Activated CD4-positive, alpha-beta T cell treated with anti-CD3 and anti-CD28 coated beads, Interleukin-2, amount 10 ng/mL, durations not matched to agents 7 days and 5 days (primary cell): ENCODE data around the gene DTD1. TPM values are rescaled to one million over a fixed set of nuclear protein-coding genes. Genes with fewer than 3 reads are reported as not detected.

Experiments used
- CTCF ChIA-PET: fragments of 350-600 bp; sonication (Branson Sonifier 250); formaldehyde crosslinking; loops from one replicate; lab custom pipeline; 2021; ENCODE audit warnings: antibody characterized with exemption; lab: Charles Lee
- POLR2A ChIA-PET: fragments of 350-600 bp; sonication (Branson Sonifier 250); formaldehyde crosslinking; loops from one replicate; lab custom pipeline; 2021; ENCODE audit warnings: antibody characterized with exemption; lab: Charles Lee
- DNase-seq: peaks from one replicate; pipeline ENCODE4 v3.0.0-alpha.2; 2020
- H3K27ac Mint-ChIP-seq: one replicate; pipeline ENCODE4 v1.8.0; 2021; ENCODE audit warnings: mild to moderate bottlenecking, moderate library complexity, mixed read lengths
- H3K27me3 Mint-ChIP-seq: one replicate; pipeline ENCODE4 v1.8.0; 2021; ENCODE audit warnings: mixed read lengths
- H3K36me3 Mint-ChIP-seq: one replicate; pipeline ENCODE4 v1.8.0; 2021; ENCODE audit warnings: low read depth, mixed read lengths
- H3K4me1 Mint-ChIP-seq: one replicate; pipeline ENCODE4 v1.8.0; 2021; ENCODE audit warnings: mixed read lengths
- H3K4me3 Mint-ChIP-seq: one replicate; pipeline ENCODE4 v1.8.0; 2021; ENCODE audit warnings: mild to moderate bottlenecking, moderate library complexity, mixed read lengths
- H3K9me3 Mint-ChIP-seq: one replicate; pipeline ENCODE4 v1.8.0; 2021; ENCODE audit warnings: mixed read lengths
- total RNA-seq, 2 experiments: library from RNA; stranded (reverse); gene quantifications; one replicate each; pipeline ENCODE4 v1.2.3, GENCODE V29; 2021

The DTD1 gene
- total RNA-seq = 10 to 100 TPM; 17.7 to 19.4 TPM

GRCh38 chr20:18587665-18588573 lies at the start of gene DTD1:
Gene DTD1 (plus strand): TSS chr20:18588054. CDS start chr20:18588073, 19 bp downstream.
- CTCF ChIA-PET = interaction anchor here (1.0 kb wide), 1 partner anchor 12 kb away, joined by 3 read pairs; no protein-coding TSS in a partner anchor
- DNase-seq = peak; percentile 80

GRCh38 chr20:18541741-18542140 lies 46.1 kb upstream of the DTD1 start:
- Mint-ChIP-seq H3K4me1 (no peaks in the 10 kb centered on the region), H3K27ac (no peak overlapping the region), H3K9me3 (no peaks in the 10 kb centered on the region), H3K4me3 (no peak overlapping the region), H3K36me3 (peaks cover 45% of the 10 kb centered on the region), H3K27me3 (no peaks in the 10 kb centered on the region)
- DNase-seq = no peak
- ChIA-PET POLR2A (no interaction called here), CTCF (interaction anchor here (1.2 kb wide), 1 partner anchor 38 kb away, joined by 3 read pairs; no protein-coding TSS in a partner anchor)

More at GRCh38 chr20:18587665-18588573, at the start of gene DTD1:
- H3K4me1 Mint-ChIP-seq = peaks cover 26% of the 10 kb centered on the region
- H3K27me3 Mint-ChIP-seq = peaks cover 6% of the 10 kb centered on the region
- peak within 1 kb of the TSS; percentile 90 for H3K27ac Mint-ChIP-seq
- no peaks in the 10 kb centered on the region for H3K9me3 Mint-ChIP-seq
- peaks cover 2% of the 10 kb centered on the region for H3K36me3 Mint-ChIP-seq
- POLR2A ChIA-PET = no interaction called here
- peak within 1 kb of the TSS; percentile 93 for H3K4me3 Mint-ChIP-seq

GRCh38 chr20:18543216-18543615 lies 44.6 kb upstream of the DTD1 start:
- H3K4me3 Mint-ChIP-seq = no peak overlapping the region
- no peaks in the 10 kb centered on the region for H3K9me3 Mint-ChIP-seq
- no peaks in the 10 kb centered on the region for H3K27me3 Mint-ChIP-seq
- no peak overlapping the region for H3K27ac Mint-ChIP-seq
- H3K4me1 Mint-ChIP-seq = no peaks in the 10 kb centered on the region
- ChIA-PET CTCF (no interaction called here), POLR2A (no interaction called here)
- peaks cover 44% of the 10 kb centered on the region for H3K36me3 Mint-ChIP-seq
- DNase-seq = no peak

- no peaks in the 10 kb centered on the region for H3K9me3 Mint-ChIP-seq
- H3K4me3 Mint-ChIP-seq = no peak overlapping the region
- H3K4me1 Mint-ChIP-seq = no peaks in the 10 kb centered on the region
- CTCF ChIA-PET = no interaction called here
- H3K36me3 Mint-ChIP-seq = peaks cover 48% of the 10 kb centered on the region
- no peak for DNase-seq
- H3K27ac Mint-ChIP-seq = no peak overlapping the region
- H3K27me3 Mint-ChIP-seq = no peaks in the 10 kb centered on the region
- POLR2A ChIA-PET = no interaction called here
Measured at GRCh38 chr20:18543932-18544331, 43.9 kb upstream of the DTD1 start.

GRCh38 chr20:18545566-18545965 lies 42.3 kb upstream of the DTD1 start:
- CTCF ChIA-PET = no interaction called here
- H3K27ac Mint-ChIP-seq = no peak overlapping the region
- no peaks in the 10 kb centered on the region for H3K27me3 Mint-ChIP-seq
- DNase-seq = no peak
- H3K9me3 Mint-ChIP-seq = no peaks in the 10 kb centered on the region
- POLR2A ChIA-PET = no interaction called here
- H3K4me3 Mint-ChIP-seq = no peak overlapping the region
- H3K36me3 Mint-ChIP-seq = peaks cover 44% of the 10 kb centered on the region
- H3K4me1 Mint-ChIP-seq = no peaks in the 10 kb centered on the region

- Mint-ChIP-seq H3K4me1 (no peaks in the 10 kb centered on the region), H3K27me3 (no peaks in the 10 kb centered on the region), H3K27ac (no peak overlapping the region), H3K4me3 (no peak overlapping the region), H3K36me3 (peaks cover 43% of the 10 kb centered on the region), H3K9me3 (no peaks in the 10 kb centered on the region)
- CTCF ChIA-PET = no interaction called here
- POLR2A ChIA-PET = no interaction called here
- no peak for DNase-seq
Measured at GRCh38 chr20:18548465-18548864, 39.4 kb upstream of the DTD1 start.

GRCh38 chr20:18553746-18554145 lies 34.1 kb upstream of the DTD1 start:
- H3K4me3 Mint-ChIP-seq = no peak overlapping the region
- no peak overlapping the region for H3K27ac Mint-ChIP-seq
- H3K4me1 Mint-ChIP-seq = no peaks in the 10 kb centered on the region
- peaks cover 46% of the 10 kb centered on the region for H3K36me3 Mint-ChIP-seq
- DNase-seq = no peak
- ChIA-PET CTCF (interaction anchor here (0.6 kb wide), 1 partner anchor 13 kb away, joined by 3 read pairs; no protein-coding TSS in a partner anchor), POLR2A (no interaction called here)
- H3K27me3 Mint-ChIP-seq = no peaks in the 10 kb centered on the region
- H3K9me3 Mint-ChIP-seq = no peaks in the 10 kb centered on the region

- H3K4me3 Mint-ChIP-seq = peak within 1 kb of the TSS; percentile 97
- H3K36me3 Mint-ChIP-seq = peaks cover 36% of the 10 kb centered on the region
- H3K27me3 Mint-ChIP-seq = no peaks in the 10 kb centered on the region
- CTCF ChIA-PET = no interaction called here
- peaks cover 19% of the 10 kb centered on the region for H3K4me1 Mint-ChIP-seq
- H3K27ac Mint-ChIP-seq = peak within 1 kb of the TSS; percentile 98
- H3K9me3 Mint-ChIP-seq = no peaks in the 10 kb centered on the region
- DNase-seq = peak; percentile 96
- POLR2A ChIA-PET = no interaction called here
Measured at GRCh38 chr20:18566892-18567738, 20.7 kb upstream of the DTD1 start, which contains the start of gene SMIM26. Gene SMIM26 (plus strand): TSS chr20:18567432. CDS start chr20:18567479, 47 bp downstream.

GRCh38 chr20:18567739-18568091 lies 20.1 kb upstream of the DTD1 start:
- no peak for DNase-seq
- Mint-ChIP-seq H3K4me1 (peaks cover 19% of the 10 kb centered on the region), H3K4me3 (peak overlapping the region; percentile 97), H3K36me3 (peaks cover 33% of the 10 kb centered on the region), H3K9me3 (no peaks in the 10 kb centered on the region), H3K27ac (peak overlapping the region; percentile 98), H3K27me3 (no peaks in the 10 kb centered on the region)
- ChIA-PET CTCF (no interaction called here), POLR2A (no interaction called here)

GRCh38 chr20:18571009-18571408 lies 16.8 kb upstream of the DTD1 start:
- CTCF ChIA-PET = no interaction called here
- DNase-seq = no peak
- peaks cover 30% of the 10 kb centered on the region for H3K36me3 Mint-ChIP-seq
- POLR2A ChIA-PET = no interaction called here
- H3K4me1 Mint-ChIP-seq = peaks cover 19% of the 10 kb centered on the region
- H3K9me3 Mint-ChIP-seq = no peaks in the 10 kb centered on the region
- no peaks in the 10 kb centered on the region for H3K27me3 Mint-ChIP-seq
- H3K27ac Mint-ChIP-seq = no peak overlapping the region
- no peak overlapping the region for H3K4me3 Mint-ChIP-seq

GRCh38 chr20:18571578-18571977 lies 16.3 kb upstream of the DTD1 start:
- Mint-ChIP-seq H3K27ac (no peak overlapping the region), H3K4me3 (no peak overlapping the region), H3K4me1 (peaks cover 15% of the 10 kb centered on the region), H3K36me3 (peaks cover 29% of the 10 kb centered on the region), H3K27me3 (no peaks in the 10 kb centered on the region), H3K9me3 (no peaks in the 10 kb centered on the region)
- no peak for DNase-seq
- CTCF ChIA-PET = no interaction called here
- POLR2A ChIA-PET = no interaction called here

- Mint-ChIP-seq H3K4me3 (no peak overlapping the region), H3K9me3 (no peaks in the 10 kb centered on the region), H3K36me3 (no peaks in the 10 kb centered on the region), H3K4me1 (peaks cover 7% of the 10 kb centered on the region), H3K27ac (no peak overlapping the region), H3K27me3 (no peaks in the 10 kb centered on the region)
- POLR2A ChIA-PET = no interaction called here
- no peak for DNase-seq
- CTCF ChIA-PET = no interaction called here
Measured at GRCh38 chr20:18577942-18578341, 9.9 kb upstream of the DTD1 start.

- no peaks in the 10 kb centered on the region for H3K36me3 Mint-ChIP-seq
- no peak overlapping the region for H3K4me3 Mint-ChIP-seq
- no peak for DNase-seq
- ChIA-PET POLR2A (no interaction called here), CTCF (no interaction called here)
- no peaks in the 10 kb centered on the region for H3K9me3 Mint-ChIP-seq
- H3K4me1 Mint-ChIP-seq = peaks cover 7% of the 10 kb centered on the region
- H3K27me3 Mint-ChIP-seq = no peaks in the 10 kb centered on the region
- H3K27ac Mint-ChIP-seq = no peak overlapping the region
Measured at GRCh38 chr20:18578581-18578980, 9.3 kb upstream of the DTD1 start.
